Thyroid gland (tissue), 4 donors: ENCODE results near the gene MBNL3.

Source experiments
- CTCF ChIP-seq, 6 experiments: fragments of 200-600 bp in 3 of 6; fragments of 450-650 bp in 3 of 6; sonication (generic) in 3 of 6; IDR thresholded peaks; one replicate each; pipeline ENCODE4 v1.5.1; 2016 to 2019; ENCODE audit warnings: antibody characterized with exemption in 6 of 6, mild to moderate bottlenecking in 2 of 6, inconsistent platforms in 1 of 6, moderate library complexity in 1 of 6
- POLR2A ChIP-seq, 2 donors: fragments of 450-650 bp; IDR thresholded peaks; one replicate each; pipeline ENCODE4 v1.6.1; 2017; ENCODE audit warnings: antibody characterized with exemption in 2 of 2, mild to moderate bottlenecking in 2 of 2, moderate library complexity in 1 of 2

GRCh38 chrX:132393992-132394391 is 94.8 kb downstream of the MBNL3 start:
- no peak for TF ChIP-seq CTCF (IDR thresholded peaks at IDR 0.05)
- TF ChIP-seq POLR2A (IDR thresholded peaks at IDR 0.05): no peak
